Hepatocyte (in vitro differentiated cells): Measurements from ENCODE around the gene TFAM.

Experiments
- CTCF ChIP-seq: fragments of 200-600 bp; sonication (generic); IDR thresholded peaks from 2 replicates; pipeline ENCODE4 v1.5.1; 2016; ENCODE audit warnings: antibody characterized with exemption, mild to moderate bottlenecking; ENCODE audit not compliant: poor library complexity
- EZH2 ChIP-seq: fragments of 200-600 bp; sonication (generic); IDR thresholded peaks from 2 replicates; pipeline ENCODE4 v1.6.1; 2016; ENCODE audit warnings: antibody characterized with exemption, mild to moderate bottlenecking, borderline replicate concordance
- EZH2phosphoT487 ChIP-seq: fragments of 200-600 bp; sonication (generic); IDR thresholded peaks from one replicate; pipeline ENCODE4 v1.6.1; 2018; ENCODE audit warnings: antibody characterized with exemption, mild to moderate bottlenecking, low read depth, moderate library complexity; ENCODE audit not compliant: unreplicated experiment, severe bottlenecking

GRCh38 chr10:58438986-58439385 lies 53.8 kb downstream of the TFAM start:
- TF ChIP-seq CTCF (no peak), EZH2phosphoT487 (no peak), EZH2 (no peak)
